ENCODE data around the gene MED7. TPM values are rescaled to one million over a fixed set of nuclear protein-coding genes. Genes with fewer than 3 reads are reported as not detected.
A peak's percentile ranks its signal among the peaks of the same experiment; 100 is the strongest.

Gene MED7
- total and polyA plus RNA-seq, 9 of the 15 experiments (the other 6 are each of a cell fraction or from before 2014, with no cell fraction given) = 4.5 to 38.7 (median 12.2) TPM

GRCh38 chr5:157142317-157143126 is at the start of gene MED7 (continued):
- TF ChIP-seq, protein P1, sequence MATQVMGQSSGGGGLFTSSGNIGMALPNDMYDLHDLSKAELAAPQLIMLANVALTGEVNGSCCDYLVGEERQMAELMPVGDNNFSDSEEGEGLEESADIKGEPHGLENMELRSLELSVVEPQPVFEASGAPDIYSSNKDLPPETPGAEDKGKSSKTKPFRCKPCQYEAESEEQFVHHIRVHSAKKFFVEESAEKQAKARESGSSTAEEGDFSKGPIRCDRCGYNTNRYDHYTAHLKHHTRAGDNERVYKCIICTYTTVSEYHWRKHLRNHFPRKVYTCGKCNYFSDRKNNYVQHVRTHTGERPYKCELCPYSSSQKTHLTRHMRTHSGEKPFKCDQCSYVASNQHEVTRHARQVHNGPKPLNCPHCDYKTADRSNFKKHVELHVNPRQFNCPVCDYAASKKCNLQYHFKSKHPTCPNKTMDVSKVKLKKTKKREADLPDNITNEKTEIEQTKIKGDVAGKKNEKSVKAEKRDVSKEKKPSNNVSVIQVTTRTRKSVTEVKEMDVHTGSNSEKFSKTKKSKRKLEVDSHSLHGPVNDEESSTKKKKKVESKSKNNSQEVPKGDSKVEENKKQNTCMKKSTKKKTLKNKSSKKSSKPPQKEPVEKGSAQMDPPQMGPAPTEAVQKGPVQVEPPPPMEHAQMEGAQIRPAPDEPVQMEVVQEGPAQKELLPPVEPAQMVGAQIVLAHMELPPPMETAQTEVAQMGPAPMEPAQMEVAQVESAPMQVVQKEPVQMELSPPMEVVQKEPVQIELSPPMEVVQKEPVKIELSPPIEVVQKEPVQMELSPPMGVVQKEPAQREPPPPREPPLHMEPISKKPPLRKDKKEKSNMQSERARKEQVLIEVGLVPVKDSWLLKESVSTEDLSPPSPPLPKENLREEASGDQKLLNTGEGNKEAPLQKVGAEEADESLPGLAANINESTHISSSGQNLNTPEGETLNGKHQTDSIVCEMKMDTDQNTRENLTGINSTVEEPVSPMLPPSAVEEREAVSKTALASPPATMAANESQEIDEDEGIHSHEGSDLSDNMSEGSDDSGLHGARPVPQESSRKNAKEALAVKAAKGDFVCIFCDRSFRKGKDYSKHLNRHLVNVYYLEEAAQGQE (IDR thresholded peaks at IDR 0.05; ENCODE audit: borderline replicate concordance) = no peak
- TF ChIP-seq, protein P1 (CRISPR knock-in tag; IDR thresholded peaks at IDR 0.05; ENCODE audit: low read depth) = 0 out of 2 replicates have a peak, but pooled peaks have one; percentile 37
- no peak for TF ChIP-seq MGA (IDR thresholded peaks at IDR 0.05)
- no peak for TF ChIP-seq SRSF3 (IDR thresholded peaks at IDR 0.05; ENCODE audit: insufficient read depth, low read length)
- TF ChIP-seq ZNF232 (CRISPR knock-in tag; IDR thresholded peaks at IDR 0.05) = no peak
- no peak for TF ChIP-seq CBFB (CRISPR knock-in tag; IDR thresholded peaks at IDR 0.05)
- TF ChIP-seq C11orf30 (IDR thresholded peaks at IDR 0.05; ENCODE audit: low read depth) = peak; percentile 4; the same call in 1 of the 2 replicates
